ENCODE measurements around the gene IGIP. TPM values are rescaled to one million over a fixed set of nuclear protein-coding genes. Genes with fewer than 3 reads are reported as not detected.
"Not testable (repeated sequence)": the region's sequence is repeated elsewhere in the genome, so short reads cannot be mapped to it uniquely, and the experiment has no call there.

The IGIP gene
- polyA plus RNA-seq, 1 donor = 9.4 TPM

- no CpG with 5 or more reads among the region's 2 CpGs for WGBS (ENCODE audit: insufficient coverage, low lambda C conversion rate)
- peaks cover 2% of the 10 kb centered on the region for H3K9me3 ChIP-seq (ENCODE audit: control insufficient read depth, low read depth, low read length)
- peaks cover 13% of the 10 kb centered on the region for H3K4me1 ChIP-seq (ENCODE audit: control insufficient read depth, insufficient read depth, low read length)
- H3K27ac ChIP-seq (ENCODE audit: low read length) = no peak overlapping the region
- H3K27me3 ChIP-seq (ENCODE audit: control insufficient read depth, insufficient read depth, low read length) = peaks cover 45% of the 10 kb centered on the region
- no peak overlapping the region for H3K4me3 ChIP-seq (ENCODE audit: low read length)
- no peak for DNase-seq
- no peaks in the 10 kb centered on the region for H3K36me3 ChIP-seq (ENCODE audit: control insufficient read depth, insufficient read depth, low read length)
Observed at GRCh38 chr5:140150201-140150600, 24.5 kb downstream of the IGIP start.

GRCh38 chr5:140151144-140152021, 25.6 kb downstream of the IGIP start:
- DNase-seq = peak; percentile 69 to 81
- no peak overlapping the region for H3K4me3 ChIP-seq (ENCODE audit: low read length)
- H3K9me3 ChIP-seq (ENCODE audit: control insufficient read depth, low read depth, low read length) = no peaks in the 10 kb centered on the region
- H3K27ac ChIP-seq (ENCODE audit: low read length) = no peak overlapping the region
- H3K36me3 ChIP-seq (ENCODE audit: control insufficient read depth, insufficient read depth, low read length) = no peaks in the 10 kb centered on the region
- no CpG with 5 or more reads among the region's 7 CpGs for WGBS (ENCODE audit: insufficient coverage, low lambda C conversion rate)
- peaks cover 35% of the 10 kb centered on the region for H3K27me3 ChIP-seq (ENCODE audit: control insufficient read depth, insufficient read depth, low read length)
- peaks cover 9% of the 10 kb centered on the region for H3K4me1 ChIP-seq (ENCODE audit: control insufficient read depth, insufficient read depth, low read length)

- peaks cover 12% of the 10 kb centered on the region for H3K4me1 ChIP-seq (ENCODE audit: control insufficient read depth, insufficient read depth, low read length)
- H3K27ac ChIP-seq (ENCODE audit: low read length) = no peak overlapping the region
- H3K4me3 ChIP-seq (ENCODE audit: low read length) = no peak overlapping the region
- H3K27me3 ChIP-seq (ENCODE audit: control insufficient read depth, insufficient read depth, low read length) = peaks cover 26% of the 10 kb centered on the region
- WGBS (ENCODE audit: insufficient coverage, low lambda C conversion rate) = 75% methylated on average over 2 of the region's 23 CpGs
- no peak for DNase-seq
- H3K9me3 ChIP-seq (ENCODE audit: control insufficient read depth, low read depth, low read length) = no peaks in the 10 kb centered on the region
- no peaks in the 10 kb centered on the region for H3K36me3 ChIP-seq (ENCODE audit: control insufficient read depth, insufficient read depth, low read length)
Observed at GRCh38 chr5:140152022-140152999, 26.6 kb downstream of the IGIP start.

- no peak for DNase-seq
- Histone ChIP-seq H3K4me3 (ENCODE audit: low read length) (no peak overlapping the region), H3K27me3 (ENCODE audit: control insufficient read depth, insufficient read depth, low read length) (peaks cover 16% of the 10 kb centered on the region), H3K36me3 (ENCODE audit: control insufficient read depth, insufficient read depth, low read length) (no peaks in the 10 kb centered on the region), H3K27ac (ENCODE audit: low read length) (no peak overlapping the region), H3K4me1 (ENCODE audit: control insufficient read depth, insufficient read depth, low read length) (peaks cover 12% of the 10 kb centered on the region), H3K9me3 (ENCODE audit: control insufficient read depth, low read depth, low read length) (no peaks in the 10 kb centered on the region)
- no CpG with 5 or more reads among the region's 7 CpGs for WGBS (ENCODE audit: insufficient coverage, low lambda C conversion rate)
Observed at GRCh38 chr5:140153255-140153654, 27.5 kb downstream of the IGIP start.

- H3K4me1 ChIP-seq (ENCODE audit: control insufficient read depth, insufficient read depth, low read length) = peaks cover 12% of the 10 kb centered on the region
- WGBS (ENCODE audit: insufficient coverage, low lambda C conversion rate) = no CpG with 5 or more reads among the region's 8 CpGs
- H3K36me3 ChIP-seq (ENCODE audit: control insufficient read depth, insufficient read depth, low read length) = no peaks in the 10 kb centered on the region
- no peaks in the 10 kb centered on the region for H3K9me3 ChIP-seq (ENCODE audit: control insufficient read depth, low read depth, low read length)
- H3K27me3 ChIP-seq (ENCODE audit: control insufficient read depth, insufficient read depth, low read length) = peaks cover 13% of the 10 kb centered on the region
- H3K27ac ChIP-seq (ENCODE audit: low read length) = no peak overlapping the region
- no peak for DNase-seq
- no peak overlapping the region for H3K4me3 ChIP-seq (ENCODE audit: low read length)
Observed at GRCh38 chr5:140153905-140154304, 28.2 kb downstream of the IGIP start.

- not testable (repeated sequence) for H3K27ac ChIP-seq (ENCODE audit: low read length); DNase-seq; H3K36me3 ChIP-seq (ENCODE audit: control insufficient read depth, insufficient read depth, low read length); H3K4me3 ChIP-seq (ENCODE audit: low read length); H3K9me3 ChIP-seq (ENCODE audit: control insufficient read depth, low read depth, low read length)
- WGBS (ENCODE audit: insufficient coverage, low lambda C conversion rate) = 100% methylated on average over 2 of the region's 21 CpGs
- Histone ChIP-seq H3K27me3 (ENCODE audit: control insufficient read depth, insufficient read depth, low read length) (peaks cover 13% of the 10 kb centered on the region), H3K4me1 (ENCODE audit: control insufficient read depth, insufficient read depth, low read length) (peaks cover 12% of the 10 kb centered on the region)
Observed at GRCh38 chr5:140154710-140155381, 29.1 kb downstream of the IGIP start.

GRCh38 chr5:140157032-140157781, 31.5 kb downstream of the IGIP start:
- peak; percentile 77 to 83 for DNase-seq
- WGBS (ENCODE audit: insufficient coverage, low lambda C conversion rate) = no CpG with 5 or more reads among the region's 30 CpGs
- H3K4me1 ChIP-seq (ENCODE audit: control insufficient read depth, insufficient read depth, low read length) = peaks cover 3% of the 10 kb centered on the region
- H3K27ac ChIP-seq (ENCODE audit: low read length) = no peak overlapping the region
- peak overlapping the region; percentile 25 for H3K4me3 ChIP-seq (ENCODE audit: low read length)
- H3K9me3 ChIP-seq (ENCODE audit: control insufficient read depth, low read depth, low read length) = no peaks in the 10 kb centered on the region
- H3K36me3 ChIP-seq (ENCODE audit: control insufficient read depth, insufficient read depth, low read length) = no peaks in the 10 kb centered on the region
- peaks cover 13% of the 10 kb centered on the region for H3K27me3 ChIP-seq (ENCODE audit: control insufficient read depth, insufficient read depth, low read length)

- Histone ChIP-seq H3K27me3 (ENCODE audit: control insufficient read depth, insufficient read depth, low read length) (no peaks in the 10 kb centered on the region), H3K4me1 (ENCODE audit: control insufficient read depth, insufficient read depth, low read length) (peaks cover 3% of the 10 kb centered on the region), H3K4me3 (ENCODE audit: low read length) (no peak overlapping the region), H3K9me3 (ENCODE audit: control insufficient read depth, low read depth, low read length) (no peaks in the 10 kb centered on the region), H3K27ac (ENCODE audit: low read length) (no peak overlapping the region), H3K36me3 (ENCODE audit: control insufficient read depth, insufficient read depth, low read length) (no peaks in the 10 kb centered on the region)
- DNase-seq = no peak
- no CpG with 5 or more reads among the region's 7 CpGs for WGBS (ENCODE audit: insufficient coverage, low lambda C conversion rate)
Observed at GRCh38 chr5:140159014-140159927, 33.5 kb downstream of the IGIP start.

- H3K4me1 ChIP-seq (ENCODE audit: control insufficient read depth, insufficient read depth, low read length) = peaks cover 12% of the 10 kb centered on the region
- H3K4me3 ChIP-seq (ENCODE audit: low read length) = no peak overlapping the region
- no peak for DNase-seq
Observed at GRCh38 chr5:140162275-140162674, 36.5 kb downstream of the IGIP start.

More at GRCh38 chr5:140162275-140162674, 36.5 kb downstream of the IGIP start:
- WGBS (ENCODE audit: insufficient coverage, low lambda C conversion rate) = 82% methylated on average over 2 of the region's 5 CpGs
- Histone ChIP-seq H3K27me3 (ENCODE audit: control insufficient read depth, insufficient read depth, low read length) (no peaks in the 10 kb centered on the region), H3K36me3 (ENCODE audit: control insufficient read depth, insufficient read depth, low read length) (no peaks in the 10 kb centered on the region), H3K27ac (ENCODE audit: low read length) (no peak overlapping the region), H3K9me3 (ENCODE audit: control insufficient read depth, low read depth, low read length) (no peaks in the 10 kb centered on the region)
